ENCODE data around the gene HEXD.

Gene HEXD

GRCh38 chr17:82416771-82417170 lies 1.4 kb upstream of the HEXD start:
- no peak for DNase-seq

- DNase-seq: no peak
Observed at GRCh38 chr17:82419540-82419939, 1.4 kb downstream of the HEXD start.

GRCh38 chr17:82424001-82424862 lies 6.1 kb downstream of the HEXD start:
- DNase-seq: no peak

GRCh38 chr17:82424863-82425159 lies 6.7 kb downstream of the HEXD start:
- no peak for DNase-seq

- DNase-seq: no peak
Observed at GRCh38 chr17:82428546-82428945, 10.4 kb downstream of the HEXD start.

GRCh38 chr17:82429824-82430223 lies 11.7 kb downstream of the HEXD start:
- no peak for DNase-seq

- no peak for DNase-seq
Observed at GRCh38 chr17:82432017-82432416, 13.9 kb downstream of the HEXD start.

GRCh38 chr17:82433560-82434215 lies 15.5 kb downstream of the HEXD start:
- DNase-seq: no peak

GRCh38 chr17:82434216-82434565 lies 16.0 kb downstream of the HEXD start:
- DNase-seq: no peak

- no peak for DNase-seq
Observed at GRCh38 chr17:82435103-82435502, 17.0 kb downstream of the HEXD start.

- no peak for DNase-seq
Observed at GRCh38 chr17:82435601-82436583, 17.7 kb downstream of the HEXD start.

- DNase-seq: no peak
Observed at GRCh38 chr17:82436601-82437324, 18.6 kb downstream of the HEXD start.

GRCh38 chr17:82437325-82437668 lies 19.1 kb downstream of the HEXD start:
- no peak for DNase-seq

GRCh38 chr17:82438401-82439193 lies 20.4 kb downstream of the HEXD start:
- no peak for DNase-seq

- no peak for DNase-seq
Observed at GRCh38 chr17:82439194-82439828, 21.2 kb downstream of the HEXD start.

GRCh38 chr17:82439829-82440365 lies 21.8 kb downstream of the HEXD start:
- DNase-seq: no peak

- DNase-seq: no peak
Observed at GRCh38 chr17:82440469-82440981, 22.4 kb downstream of the HEXD start.

- DNase-seq: no peak
Observed at GRCh38 chr17:82440991-82441627, 23.0 kb downstream of the HEXD start.

- no peak for DNase-seq
Observed at GRCh38 chr17:82441691-82442487, 23.7 kb downstream of the HEXD start.

All from SHP77 treated with DMSO at 0.1 percent for 48 hours (cell line).